ENCODE data around the gene CACNA1I. TPM values are rescaled to one million over a fixed set of nuclear protein-coding genes. Genes with fewer than 3 reads are reported as not detected.

The CACNA1I gene
- total and polyA plus RNA-seq, 3 experiments from 2014 or later, result 0.71 to 4.6 (median 4.6) TPM

- H3K4me3 Mint-ChIP-seq, result peak overlapping the region in 6 of 7 donors; percentile 30 to 85 (median 70)
- H3K27ac Mint-ChIP-seq, result peak overlapping the region in 3 of 8 donors; percentile 53 to 88 (median 70)
- peaks cover 0 to 3% (median 0%) of the 10 kb centered on the region in 5 donors for H3K9me3 Mint-ChIP-seq
- Histone ChIP-seq H3K9me3 (ENCODE audit: low read length) (no peaks in the 10 kb centered on the region), H3K36me3 (ENCODE audit: insufficient read depth, low read length) (no peaks in the 10 kb centered on the region), H3K27ac (ENCODE audit: low read depth, low read length) (no peak overlapping the region), H3K4me1 (ENCODE audit: insufficient read depth, low read length) (peaks cover 44% of the 10 kb centered on the region), H3K4me3 (ENCODE audit: low read length) (no peak overlapping the region), H3K27me3 (ENCODE audit: insufficient read depth, low read length, poor library complexity, severe bottlenecking) (peaks cover 9% of the 10 kb centered on the region)
- peaks cover 0 to 34% (median 3%) of the 10 kb centered on the region in 3 donors for H3K36me3 Mint-ChIP-seq
- peaks cover 14 to 15% of the 10 kb centered on the region in 2 donors for H3K27me3 Mint-ChIP-seq
- POLR2A ChIA-PET, result interaction anchor here (2.3 kb wide), 1 partner anchor 25 kb away, joined by 9 read pairs; no protein-coding TSS in a partner anchor
- no peak for DNase-seq
- CTCF ChIA-PET, result no interaction called here
- peaks cover 43 to 73% (median 47%) of the 10 kb centered on the region in 3 donors for H3K4me1 Mint-ChIP-seq
Observed at GRCh38 chr22:39662686-39663052, 92.1 kb downstream of the CACNA1I start.

DNA sequence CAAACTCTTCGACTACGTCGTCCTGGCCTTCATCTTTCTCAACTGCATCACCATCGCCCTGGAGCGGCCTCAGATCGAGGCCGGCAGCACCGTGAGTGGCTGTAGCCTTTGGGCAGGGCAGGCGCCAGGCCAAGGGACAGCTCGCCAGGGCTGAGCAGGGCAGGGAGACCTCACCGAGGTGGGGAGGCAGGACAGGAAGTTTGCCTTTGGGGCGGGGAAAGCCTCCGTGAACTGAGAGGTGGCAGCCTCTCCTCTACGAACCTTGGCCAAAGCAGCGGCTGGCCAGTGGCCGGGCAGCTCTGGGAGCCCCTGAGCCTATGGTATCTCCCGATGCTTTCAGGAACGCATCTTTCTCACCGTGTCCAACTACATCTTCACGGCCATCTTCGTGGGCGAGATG is 93.2 kb downstream of the CACNA1I start:
- H3K9me3 Mint-ChIP-seq, result peaks cover 0 to 3% (median 0%) of the 10 kb centered on the region in 5 donors
- ChIA-PET POLR2A (no interaction called here), CTCF (no interaction called here)
- H3K36me3 Mint-ChIP-seq, result peaks cover 2 to 42% (median 3%) of the 10 kb centered on the region in 3 donors
- Histone ChIP-seq H3K27ac (ENCODE audit: low read depth, low read length) (no peak overlapping the region), H3K36me3 (ENCODE audit: insufficient read depth, low read length) (no peaks in the 10 kb centered on the region), H3K9me3 (ENCODE audit: low read length) (no peaks in the 10 kb centered on the region), H3K27me3 (ENCODE audit: insufficient read depth, low read length, poor library complexity, severe bottlenecking) (peaks cover 9% of the 10 kb centered on the region), H3K4me1 (ENCODE audit: insufficient read depth, low read length) (peaks cover 33% of the 10 kb centered on the region), H3K4me3 (ENCODE audit: low read length) (no peak overlapping the region)
- H3K27me3 Mint-ChIP-seq, result peaks cover 11 to 15% of the 10 kb centered on the region in 2 donors
- peak overlapping the region in 5 of 7 donors; percentile 19 to 74 (median 43) for H3K4me3 Mint-ChIP-seq
- H3K4me1 Mint-ChIP-seq, result peaks cover 32 to 63% (median 37%) of the 10 kb centered on the region in 3 donors
- DNase-seq, result no peak
- no peak overlapping the region for H3K27ac Mint-ChIP-seq

GRCh38 chr22:39664485-39665200 is 94.1 kb downstream of the CACNA1I start:
- no peak overlapping the region for H3K27ac ChIP-seq (ENCODE audit: low read depth, low read length)
- Mint-ChIP-seq H3K9me3 (peaks cover 0 to 3% (median 0%) of the 10 kb centered on the region in 5 donors), H3K4me3 (peak overlapping the region in 1 of 7 donors; percentile 73), H3K27me3 (peaks cover 10 to 15% of the 10 kb centered on the region in 2 donors), H3K27ac (peak overlapping the region in 1 of 8 donors; percentile 53), H3K4me1 (peaks cover 24 to 54% (median 30%) of the 10 kb centered on the region in 3 donors), H3K36me3 (peaks cover 2 to 50% (median 6%) of the 10 kb centered on the region in 3 donors)
- no peaks in the 10 kb centered on the region for H3K9me3 ChIP-seq (ENCODE audit: low read length)
- H3K4me1 ChIP-seq (ENCODE audit: insufficient read depth, low read length), result peaks cover 26% of the 10 kb centered on the region
- no peak overlapping the region for H3K4me3 ChIP-seq (ENCODE audit: low read length)
- DNase-seq, result peak in 2 of 5 donors; percentile 32 to 58
- H3K27me3 ChIP-seq (ENCODE audit: insufficient read depth, low read length, poor library complexity, severe bottlenecking), result peaks cover 9% of the 10 kb centered on the region
- ChIA-PET POLR2A (no interaction called here), CTCF (no interaction called here)
- H3K36me3 ChIP-seq (ENCODE audit: insufficient read depth, low read length), result no peaks in the 10 kb centered on the region

DNA sequence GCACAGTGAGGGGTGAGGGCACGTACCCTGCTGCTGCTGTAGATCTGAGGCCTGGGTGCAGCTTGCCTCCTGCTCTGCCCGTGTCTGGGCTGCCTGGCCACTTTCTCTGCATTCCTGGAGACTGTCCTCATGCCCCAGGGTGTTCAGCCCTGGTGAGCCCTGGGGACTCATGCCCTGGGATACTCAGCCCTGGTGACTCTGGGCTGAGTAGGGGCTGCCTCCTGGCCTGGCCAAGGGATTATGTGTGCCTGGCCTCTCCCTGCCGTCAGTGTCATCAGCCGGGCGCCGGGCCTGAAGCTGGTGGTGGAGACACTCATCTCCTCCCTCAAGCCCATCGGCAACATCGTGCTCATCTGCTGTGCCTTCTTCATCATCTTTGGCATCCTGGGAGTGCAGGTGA is 94.7 kb downstream of the CACNA1I start:
- Mint-ChIP-seq H3K9me3 (peaks cover 0 to 3% (median 0%) of the 10 kb centered on the region in 5 donors), H3K27ac (peak overlapping the region in 2 of 8 donors; percentile 38 to 53), H3K4me3 (peak overlapping the region in 5 of 7 donors; percentile 19 to 73 (median 39)), H3K4me1 (peaks cover 21 to 48% (median 27%) of the 10 kb centered on the region in 3 donors), H3K36me3 (peaks cover 0 to 52% (median 6%) of the 10 kb centered on the region in 3 donors), H3K27me3 (peaks cover 5 to 15% of the 10 kb centered on the region in 2 donors)
- Histone ChIP-seq H3K27ac (ENCODE audit: low read depth, low read length) (no peak overlapping the region), H3K4me1 (ENCODE audit: insufficient read depth, low read length) (peaks cover 20% of the 10 kb centered on the region), H3K4me3 (ENCODE audit: low read length) (no peak overlapping the region), H3K27me3 (ENCODE audit: insufficient read depth, low read length, poor library complexity, severe bottlenecking) (peaks cover 9% of the 10 kb centered on the region), H3K36me3 (ENCODE audit: insufficient read depth, low read length) (peaks cover 2% of the 10 kb centered on the region), H3K9me3 (ENCODE audit: low read length) (no peaks in the 10 kb centered on the region)
- ChIA-PET CTCF (no interaction called here), POLR2A (no interaction called here)
- DNase-seq, result no peak

DNA sequence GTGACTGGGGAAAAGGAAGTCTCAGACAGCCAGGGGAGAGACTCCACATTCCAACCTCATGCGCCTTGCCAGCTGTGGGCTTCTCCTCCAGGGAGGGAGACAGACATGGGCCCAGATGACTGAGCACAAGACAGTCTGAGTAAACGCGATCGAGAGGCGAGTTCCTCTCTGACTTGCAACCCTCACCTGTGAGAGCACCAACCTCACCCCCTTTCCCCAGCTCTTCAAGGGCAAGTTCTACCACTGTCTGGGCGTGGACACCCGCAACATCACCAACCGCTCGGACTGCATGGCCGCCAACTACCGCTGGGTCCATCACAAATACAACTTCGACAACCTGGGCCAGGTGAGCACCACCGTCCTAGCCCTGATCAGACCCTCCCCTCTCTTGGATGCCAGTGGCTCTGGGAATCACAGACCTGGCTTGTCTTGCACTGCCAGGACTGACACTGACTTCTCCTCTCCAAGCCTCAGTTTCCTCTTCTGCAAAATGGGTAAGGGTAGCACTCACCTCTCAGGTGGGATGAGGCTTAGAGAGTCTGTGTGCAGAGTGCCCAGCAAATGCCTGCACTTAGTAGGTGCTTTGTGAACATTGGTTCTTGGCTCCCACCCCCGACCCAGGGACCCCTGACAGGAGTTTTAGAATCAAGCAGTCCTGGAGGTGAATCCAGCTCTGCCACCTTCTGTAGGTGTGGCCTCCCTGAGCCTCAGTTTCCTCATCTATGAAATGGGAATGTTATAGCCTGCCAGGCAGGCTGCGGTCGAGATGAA is 95.3 kb downstream of the CACNA1I start:
- peaks cover 9% of the 10 kb centered on the region for H3K27me3 ChIP-seq (ENCODE audit: insufficient read depth, low read length, poor library complexity, severe bottlenecking)
- H3K4me3 Mint-ChIP-seq, result peak overlapping the region in 5 of 7 donors; percentile 19 to 58 (median 24)
- H3K27ac Mint-ChIP-seq, result peak overlapping the region in 2 of 8 donors; percentile 38 to 53
- H3K9me3 Mint-ChIP-seq, result peaks cover 0 to 5% (median 4%) of the 10 kb centered on the region in 5 donors
- peaks cover 18 to 42% (median 24%) of the 10 kb centered on the region in 3 donors for H3K4me1 Mint-ChIP-seq
- no peak overlapping the region for H3K4me3 ChIP-seq (ENCODE audit: low read length)
- ChIA-PET POLR2A (no interaction called here), CTCF (no interaction called here)
- peaks cover 5 to 15% of the 10 kb centered on the region in 2 donors for H3K27me3 Mint-ChIP-seq
- peaks cover 7% of the 10 kb centered on the region for H3K36me3 ChIP-seq (ENCODE audit: insufficient read depth, low read length)
- H3K36me3 Mint-ChIP-seq, result peaks cover 0 to 56% (median 10%) of the 10 kb centered on the region in 3 donors
- no peak for DNase-seq
- H3K27ac ChIP-seq (ENCODE audit: low read depth, low read length), result no peak overlapping the region
- H3K4me1 ChIP-seq (ENCODE audit: insufficient read depth, low read length), result peaks cover 19% of the 10 kb centered on the region
- H3K9me3 ChIP-seq (ENCODE audit: low read length), result peaks cover under 1% of the 10 kb centered on the region

DNA sequence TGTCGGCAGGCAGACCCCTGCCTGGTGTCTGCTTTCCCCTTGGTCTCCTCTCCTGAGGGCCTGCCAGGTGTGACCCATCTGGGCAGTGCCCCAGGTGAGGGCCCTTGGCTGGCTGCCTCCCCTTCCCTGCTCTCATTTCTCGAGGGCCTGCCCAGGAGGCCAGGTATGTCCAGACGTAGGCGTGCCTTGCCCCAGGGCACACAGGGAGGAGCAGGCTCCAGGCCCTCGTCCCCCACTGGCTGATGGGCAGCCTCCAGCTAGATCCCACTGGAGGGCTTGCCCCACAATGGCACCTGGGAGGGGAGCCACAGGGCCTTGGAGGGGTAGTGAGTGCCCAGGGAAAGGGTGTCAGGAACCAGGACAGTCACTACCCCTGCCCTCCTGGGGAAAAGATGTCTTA is 95.9 kb downstream of the CACNA1I start:
- Mint-ChIP-seq H3K27me3 (peaks cover 8 to 9% of the 10 kb centered on the region in 2 donors), H3K27ac (no peak overlapping the region), H3K9me3 (peaks cover 4 to 11% (median 10%) of the 10 kb centered on the region in 5 donors), H3K4me1 (peaks cover 11 to 35% (median 17%) of the 10 kb centered on the region in 3 donors), H3K4me3 (peak overlapping the region in 1 of 7 donors; percentile 48), H3K36me3 (peaks cover 5 to 56% (median 16%) of the 10 kb centered on the region in 3 donors)
- H3K4me3 ChIP-seq (ENCODE audit: low read length), result no peak overlapping the region
- ChIA-PET POLR2A (no interaction called here), CTCF (no interaction called here)
- DNase-seq, result no peak
- H3K9me3 ChIP-seq (ENCODE audit: low read length), result peaks cover 7% of the 10 kb centered on the region
- peaks cover 19% of the 10 kb centered on the region for H3K4me1 ChIP-seq (ENCODE audit: insufficient read depth, low read length)
- H3K27me3 ChIP-seq (ENCODE audit: insufficient read depth, low read length, poor library complexity, severe bottlenecking), result peaks cover 9% of the 10 kb centered on the region
- H3K27ac ChIP-seq (ENCODE audit: low read depth, low read length), result no peak overlapping the region
- H3K36me3 ChIP-seq (ENCODE audit: insufficient read depth, low read length), result peaks cover 14% of the 10 kb centered on the region

DNA sequence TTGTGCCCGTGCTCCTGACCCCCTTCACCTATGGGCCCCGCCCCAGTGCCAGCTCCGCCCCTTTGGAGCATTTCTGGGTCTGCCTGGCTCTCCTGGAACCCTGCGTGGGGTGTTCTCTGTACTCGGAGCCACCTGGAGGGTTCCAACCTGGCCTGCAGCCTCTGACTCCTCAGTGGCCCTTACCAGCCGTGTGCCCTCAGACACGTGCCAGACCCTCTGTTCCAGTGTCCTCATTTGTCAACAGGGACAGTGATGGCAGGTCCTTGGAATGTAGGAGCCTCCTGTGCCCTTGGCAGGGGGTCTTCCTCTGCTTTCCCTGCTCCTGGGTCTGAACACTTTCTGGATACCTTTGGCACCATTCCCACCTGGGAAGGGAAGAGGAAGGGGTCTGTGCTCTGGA is 96.4 kb downstream of the CACNA1I start:
- no peak overlapping the region for H3K27ac Mint-ChIP-seq
- H3K27ac ChIP-seq (ENCODE audit: low read depth, low read length), result no peak overlapping the region
- peaks cover 8 to 9% of the 10 kb centered on the region in 2 donors for H3K27me3 Mint-ChIP-seq
- H3K4me3 Mint-ChIP-seq, result no peak overlapping the region
- peaks cover 12% of the 10 kb centered on the region for H3K9me3 ChIP-seq (ENCODE audit: low read length)
- peaks cover 14% of the 10 kb centered on the region for H3K36me3 ChIP-seq (ENCODE audit: insufficient read depth, low read length)
- POLR2A ChIA-PET, result no interaction called here
- H3K36me3 Mint-ChIP-seq, result peaks cover 9 to 61% (median 19%) of the 10 kb centered on the region in 3 donors
- H3K27me3 ChIP-seq (ENCODE audit: insufficient read depth, low read length, poor library complexity, severe bottlenecking), result peaks cover 9% of the 10 kb centered on the region
- CTCF ChIA-PET, result no interaction called here
- H3K4me3 ChIP-seq (ENCODE audit: low read length), result no peak overlapping the region
- H3K4me1 Mint-ChIP-seq, result peaks cover 11 to 32% (median 16%) of the 10 kb centered on the region in 3 donors
- peaks cover 8 to 15% (median 13%) of the 10 kb centered on the region in 5 donors for H3K9me3 Mint-ChIP-seq
- peaks cover 19% of the 10 kb centered on the region for H3K4me1 ChIP-seq (ENCODE audit: insufficient read depth, low read length)
- DNase-seq, result no peak

Measured in CD8-positive, alpha-beta memory T cell (primary cell).